SJSA1 (cell line): ENCODE measurements around the gene RTN4. TPM values are rescaled to one million over a fixed set of nuclear protein-coding genes. Genes with fewer than 3 reads are reported as not detected.

Source experiments
- DNase-seq, 2 experiments: peaks; one replicate each; pipeline ENCODE4 v3.0.0-alpha.2; 2015 to 2020; ENCODE audit warnings: low spot score in 2 of 2, low read depth in 1 of 2
- H3K27ac ChIP-seq: fragments of 250-450 bp; sonication (Bioruptor Pico); 2 replicates; pipeline ENCODE4 v1.5.1; 2020; ENCODE audit warnings: mild to moderate bottlenecking, moderate library complexity
- H3K27me3 ChIP-seq: fragments of 250-450 bp; sonication (Bioruptor Pico); replicated peaks from 2 replicates; pipeline ENCODE4 v1.5.1; 2020; ENCODE audit warnings: mild to moderate bottlenecking, moderate library complexity
- H3K36me3 ChIP-seq: fragments of 250-450 bp; sonication (Bioruptor Pico); 2 replicates; pipeline ENCODE4 v1.5.1; 2020; ENCODE audit warnings: mild to moderate bottlenecking
- H3K4me1 ChIP-seq: fragments of 250-450 bp; sonication (Bioruptor Pico); replicated peaks from 2 replicates; pipeline ENCODE4 v1.6.1; 2021; ENCODE audit warnings: mild to moderate bottlenecking
- H3K4me3 ChIP-seq: fragments of 250-450 bp; sonication (Bioruptor Pico); 2 replicates; pipeline ENCODE4 v1.5.1; 2020; ENCODE audit warnings: mild to moderate bottlenecking
- H3K9me3 ChIP-seq: fragments of 250-450 bp; sonication (Bioruptor Pico); replicated peaks from 2 replicates; pipeline ENCODE4 v1.5.1; 2020; ENCODE audit warnings: mild to moderate bottlenecking
- total RNA-seq: library from RNA; depleted of rRNA; stranded (reverse); fragments of >200 nt; shearing (Covaris generic); gene quantifications from 2 replicates; pipeline ENCODE4 v1.2.3, GENCODE V29; 2014

RTN4 gene
- total RNA-seq, 1 experiment from 2014 or later: 209 TPM

GRCh38 chr2:54947136-54947535, 103.1 kb downstream of the RTN4 start:
- Histone ChIP-seq H3K27me3 (no peaks in the 10 kb centered on the region), H3K36me3 (no peaks in the 10 kb centered on the region), H3K4me3 (no peak overlapping the region), H3K9me3 (no peaks in the 10 kb centered on the region), H3K4me1 (peaks cover 9% of the 10 kb centered on the region), H3K27ac (no peak overlapping the region)
- no peak for DNase-seq

GRCh38 chr2:54946220-54946805, 103.9 kb downstream of the RTN4 start:
- Histone ChIP-seq H3K4me1 (peaks cover under 1% of the 10 kb centered on the region; the same call in 1 of the 2 replicates), H3K36me3 (no peaks in the 10 kb centered on the region), H3K4me3 (no peak overlapping the region), H3K9me3 (no peaks in the 10 kb centered on the region), H3K27me3 (no peaks in the 10 kb centered on the region), H3K27ac (no peak overlapping the region)
- no peak for DNase-seq

- Histone ChIP-seq H3K27ac (no peak overlapping the region), H3K4me3 (no peak overlapping the region), H3K4me1 (no peaks in the 10 kb centered on the region), H3K36me3 (no peaks in the 10 kb centered on the region), H3K9me3 (no peaks in the 10 kb centered on the region), H3K27me3 (no peaks in the 10 kb centered on the region)
- DNase-seq: no peak
Measured at GRCh38 chr2:54945391-54946219, 104.6 kb downstream of the RTN4 start.

- Histone ChIP-seq H3K36me3 (no peaks in the 10 kb centered on the region), H3K27ac (no peak overlapping the region), H3K4me1 (no peaks in the 10 kb centered on the region), H3K27me3 (no peaks in the 10 kb centered on the region), H3K4me3 (no peak overlapping the region), H3K9me3 (no peaks in the 10 kb centered on the region)
- DNase-seq: no peak
Measured at GRCh38 chr2:54944724-54945326, 105.4 kb downstream of the RTN4 start.

GRCh38 chr2:54942373-54942772, 107.9 kb downstream of the RTN4 start:
- Histone ChIP-seq H3K27me3 (no peaks in the 10 kb centered on the region), H3K4me3 (no peak overlapping the region), H3K27ac (no peak overlapping the region), H3K9me3 (no peaks in the 10 kb centered on the region), H3K4me1 (no peaks in the 10 kb centered on the region), H3K36me3 (no peaks in the 10 kb centered on the region)
- no peak for DNase-seq

GRCh38 chr2:54941248-54941984, 108.8 kb downstream of the RTN4 start:
- Histone ChIP-seq H3K4me3 (no peak overlapping the region), H3K9me3 (no peaks in the 10 kb centered on the region), H3K36me3 (no peaks in the 10 kb centered on the region), H3K27ac (no peak overlapping the region), H3K4me1 (no peaks in the 10 kb centered on the region), H3K27me3 (no peaks in the 10 kb centered on the region)
- no peak for DNase-seq

GRCh38 chr2:54940723-54941122, 109.5 kb downstream of the RTN4 start:
- Histone ChIP-seq H3K36me3 (no peaks in the 10 kb centered on the region), H3K4me3 (no peak overlapping the region), H3K4me1 (no peaks in the 10 kb centered on the region), H3K9me3 (no peaks in the 10 kb centered on the region), H3K27me3 (no peaks in the 10 kb centered on the region), H3K27ac (no peak overlapping the region)
- DNase-seq: no peak

GRCh38 chr2:54939446-54940118, 110.7 kb downstream of the RTN4 start:
- no peak for DNase-seq
- H3K27ac ChIP-seq: no peak overlapping the region
- no peaks in the 10 kb centered on the region for H3K36me3 ChIP-seq
- H3K4me3 ChIP-seq: no peak overlapping the region
- H3K9me3 ChIP-seq: no peaks in the 10 kb centered on the region
- H3K4me1 ChIP-seq: no peaks in the 10 kb centered on the region
- no peaks in the 10 kb centered on the region for H3K27me3 ChIP-seq

GRCh38 chr2:54936766-54937165, 113.5 kb downstream of the RTN4 start:
- no peak for DNase-seq
- H3K4me3 ChIP-seq: no peak overlapping the region
- no peak overlapping the region for H3K27ac ChIP-seq
- H3K36me3 ChIP-seq: no peaks in the 10 kb centered on the region
- no peaks in the 10 kb centered on the region for H3K4me1 ChIP-seq
- no peaks in the 10 kb centered on the region; the same call in 1 of the 2 replicates for H3K9me3 ChIP-seq
- no peaks in the 10 kb centered on the region for H3K27me3 ChIP-seq

- Histone ChIP-seq H3K9me3 (no peaks in the 10 kb centered on the region; the same call in 1 of the 2 replicates), H3K27me3 (no peaks in the 10 kb centered on the region), H3K27ac (no peak overlapping the region), H3K36me3 (no peaks in the 10 kb centered on the region), H3K4me1 (no peaks in the 10 kb centered on the region), H3K4me3 (no peak overlapping the region)
- no peak for DNase-seq
Measured at GRCh38 chr2:54935389-54935788, 114.9 kb downstream of the RTN4 start.

- DNase-seq: no peak
- Histone ChIP-seq H3K4me3 (no peak overlapping the region), H3K36me3 (no peaks in the 10 kb centered on the region), H3K27ac (no peak overlapping the region), H3K4me1 (no peaks in the 10 kb centered on the region), H3K9me3 (no peaks in the 10 kb centered on the region; the same call in 1 of the 2 replicates), H3K27me3 (no peaks in the 10 kb centered on the region)
Measured at GRCh38 chr2:54931473-54931872, 118.8 kb downstream of the RTN4 start.

GRCh38 chr2:54928719-54929118, 121.5 kb downstream of the RTN4 start:
- H3K36me3 ChIP-seq: no peaks in the 10 kb centered on the region
- no peak overlapping the region for H3K4me3 ChIP-seq
- H3K4me1 ChIP-seq: no peaks in the 10 kb centered on the region
- no peak overlapping the region for H3K27ac ChIP-seq
- no peak for DNase-seq
- H3K9me3 ChIP-seq: no peaks in the 10 kb centered on the region; the same call in 1 of the 2 replicates
- no peaks in the 10 kb centered on the region for H3K27me3 ChIP-seq
